ENCODE data around the gene SUPT6H. TPM values are rescaled to one million over a fixed set of nuclear protein-coding genes. Genes with fewer than 3 reads are reported as not detected.
A peak's percentile ranks its signal among the peaks of the same experiment; 100 is the strongest.

Gene SUPT6H
- total and polyA plus RNA-seq, 2 of the 8 experiments (the other 6 are each of a cell fraction or from before 2014, with no cell fraction given), result 32.0 to 59.9 TPM

DNA sequence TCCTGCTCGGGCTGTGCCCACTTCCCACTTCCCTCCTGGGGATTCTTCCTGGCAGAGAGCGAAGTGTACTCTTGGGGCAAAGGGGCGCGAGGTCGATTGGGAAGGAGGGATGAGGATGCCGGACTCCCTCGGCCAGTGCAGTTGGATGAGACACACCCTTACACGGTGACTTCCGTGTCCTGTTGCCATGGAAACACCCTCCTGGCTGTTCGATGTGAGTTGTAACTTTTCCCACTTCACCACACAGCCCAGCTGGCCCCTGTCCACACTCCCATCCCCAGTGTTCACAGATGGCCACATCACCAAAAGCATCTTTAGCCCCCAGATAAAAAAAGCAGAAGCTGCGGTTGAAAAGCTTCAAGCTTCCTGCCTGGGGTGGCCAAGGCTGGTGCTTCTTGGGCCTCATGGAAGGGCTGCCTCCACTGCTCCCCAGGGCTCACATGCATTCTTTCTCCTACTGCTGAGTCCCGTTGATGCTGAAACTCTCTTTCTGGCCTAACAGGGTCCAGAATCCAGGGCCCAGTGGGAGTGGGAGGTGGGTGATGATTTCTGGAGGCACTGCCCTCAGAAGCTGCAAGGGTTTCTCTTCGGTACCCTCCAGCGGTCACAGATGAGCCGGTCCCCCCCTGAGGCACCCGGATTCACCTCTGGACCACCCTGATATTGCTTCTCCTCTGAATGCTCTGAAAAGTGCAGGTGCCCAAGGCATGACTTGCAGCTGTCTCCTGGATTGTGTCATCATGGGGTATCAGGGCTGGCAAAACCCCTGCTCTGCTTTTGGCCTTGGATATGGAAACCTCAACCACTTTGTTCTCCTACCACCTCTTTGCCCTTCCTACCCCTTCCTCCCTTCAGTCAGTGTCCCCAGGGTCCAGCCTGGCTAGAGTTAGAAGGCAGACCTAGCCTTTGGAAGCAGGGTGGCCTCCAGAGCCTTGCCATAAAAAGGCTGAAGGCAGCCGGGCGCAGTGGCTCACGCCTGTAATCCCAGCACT is 79.6 kb downstream of the SUPT6H start:
- no peak overlapping the region for H2BK120ac ChIP-seq (replicated peaks; ENCODE audit: low read depth, low read length)
- no peak overlapping the region for H3K4me3 ChIP-seq (ENCODE audit: extremely low read depth in 1 of 4, insufficient read depth in 2 of 4, low read depth in 3 of 4, low read length in 4 of 4)
- DNase-seq (ENCODE audit: low read depth in 1 of 2, low spot score in 2 of 2) (no peak), FAIRE-seq (no peak)
- no peaks in the 10 kb centered on the region for H3K27me3 ChIP-seq (replicated peaks in 1 of 4; ENCODE audit: control insufficient read depth in 3 of 4, extremely low read depth in 1 of 4, insufficient read depth in 3 of 4, low read length in 3 of 4)
- TF ChIP-seq KDM4A (IDR thresholded peaks at IDR 0.05; ENCODE audit: low read depth, low read length, severe bottlenecking), result no peak
- TF ChIP-seq TEAD4 (IDR thresholded peaks at IDR 0.05; ENCODE audit: low read depth, low read length), result no peak
- TF ChIP-seq SIN3A (conservative IDR thresholded peaks at IDR 0.05 in 1 of 2, IDR thresholded peaks at IDR 0.05 in 1 of 2; ENCODE audit: low read depth in 1 of 2, low read length in 2 of 2), result no peak
- no peak for TF ChIP-seq RFX5 (IDR thresholded peaks at IDR 0.05; ENCODE audit: borderline replicate concordance, low read depth, low read length)
- no peak for TF ChIP-seq CBX5 (IDR thresholded peaks at IDR 0.05; ENCODE audit: low read depth, low read length)
- TF ChIP-seq ZNF274 (IDR thresholded peaks at IDR 0.05; ENCODE audit: borderline replicate concordance, extremely low read depth, low read length), result no peak
- peak overlapping the region; percentile 16 for H4K5ac ChIP-seq (ENCODE audit: insufficient read length, low read depth, low read length)
- WGBS, 2 experiments (ENCODE audit: extremely low coverage in 1 of 2, insufficient coverage in 1 of 2, insufficient read length in 1 of 2, insufficient replicate concordance in 2 of 2, low coverage in 1 of 2, low lambda C conversion rate in 2 of 2, missing lambda C conversion rate in 1 of 2), result 94% methylated on average over 19 of the region's 19 CpGs; no CpG with 5 or more reads in 1 of the 2 experiments
- peaks cover 23% of the 10 kb centered on the region for H3K23me2 ChIP-seq (ENCODE audit: low read depth, low read length)
- H3K56ac ChIP-seq (replicated peaks; ENCODE audit: insufficient read length, low read depth, low read length), result no peak overlapping the region
- POLR2A ChIA-PET (ENCODE audit: partially characterized antibody), result interaction anchor here (0.7 to 15.3 kb wide), 8 partner anchors 13 to 208 kb away, joined by 3 to 813 read pairs (median 4); partner anchors contain the start of genes FLOT2, NEK8, RPL23A and TLCD1
- peak overlapping the region; percentile 83 for H2BK5ac ChIP-seq (ENCODE audit: low read depth, low read length)
- peaks cover 10 to 12% of the 10 kb centered on the region in 2 experiments for H4K20me1 ChIP-seq (replicated peaks in 1 of 2; ENCODE audit: control insufficient read depth in 1 of 2, insufficient read depth in 2 of 2, low read length in 2 of 2)
- H2BK15ac ChIP-seq (ENCODE audit: low read length), result 0 out of 2 replicates have a peak overlapping the region, but pooled peaks have one; percentile 31
- CTCF ChIA-PET (ENCODE audit: partially characterized antibody), result interaction anchor here (0.6 to 5.6 kb wide), 6 partner anchors 8 to 107 kb away, joined by 3 to 70 read pairs (median 5); partner anchors contain the start of genes NEK8 and TLCD1
- H3K79me1 ChIP-seq (ENCODE audit: low read depth, low read length), result peaks cover 11% of the 10 kb centered on the region; the same call in 1 of the 2 replicates
- peaks cover 6 to 13% (median 10%) of the 10 kb centered on the region in 4 experiments; a peak in 5 of 8 replicates for H3K36me3 ChIP-seq (ENCODE audit: control insufficient read depth in 2 of 4, insufficient read depth in 4 of 4, low read length in 3 of 4)
- H3K4me2 ChIP-seq (ENCODE audit: insufficient read depth in 1 of 2, low read depth in 2 of 2, low read length in 2 of 2), result no peak overlapping the region
- peaks cover 19 to 24% of the 10 kb centered on the region in 2 experiments for H3K79me2 ChIP-seq (ENCODE audit: control insufficient read depth in 1 of 2, insufficient read depth in 2 of 2, low read length in 2 of 2)
- peak overlapping the region; percentile 81 for H4K91ac ChIP-seq (replicated peaks; ENCODE audit: insufficient read length, low read length)
- H2BK20ac ChIP-seq (ENCODE audit: low read length), result no peak overlapping the region
- H3K9ac ChIP-seq (replicated peaks in 1 of 4; ENCODE audit: extremely low read depth in 1 of 4, low read depth in 3 of 4, low read length in 3 of 4), result 0 out of 7 replicates have a peak overlapping the region, but pooled peaks of 1 of the 4 experiments have one; percentile 7
- peaks cover 0 to 14% (median 12%) of the 10 kb centered on the region in 4 experiments; a peak in 6 of 7 replicates for H3K4me1 ChIP-seq (replicated peaks in 1 of 4; ENCODE audit: control insufficient read depth in 3 of 4, insufficient read depth in 4 of 4, low read length in 3 of 4)
- H2BK12ac ChIP-seq (ENCODE audit: low read depth, low read length), result 0 out of 2 replicates have a peak overlapping the region, but pooled peaks have one; percentile 75
- peak overlapping the region; percentile 45; the same call in 1 of the 2 replicates for H4K8ac ChIP-seq (ENCODE audit: extremely low read depth, insufficient read depth, low read length)
- no peak overlapping the region for H3K14ac ChIP-seq (ENCODE audit: insufficient read length)
- H3K18ac ChIP-seq (ENCODE audit: extremely low read depth, low read length), result no peak overlapping the region; the same call in none of the 2 replicates
- H2AFZ ChIP-seq (ENCODE audit: low read length), result no peak overlapping the region
- H3K9me3 ChIP-seq (ENCODE audit: insufficient read depth in 2 of 2, low read depth in 1 of 2, low read length in 1 of 2), result no peaks in the 10 kb centered on the region
- H2AK5ac ChIP-seq (ENCODE audit: low read depth, low read length), result 0 out of 2 replicates have a peak overlapping the region, but pooled peaks have one; percentile 86
- H3K4ac ChIP-seq (replicated peaks; ENCODE audit: insufficient read length, low read depth, low read length), result peak overlapping the region; percentile 88
- no peak overlapping the region for H3K23ac ChIP-seq (ENCODE audit: insufficient read length)
- H3K27ac ChIP-seq (ENCODE audit: low read depth, low read length), result peak overlapping the region; percentile 7; the same call in 1 of the 2 replicates

Data from H1 (cell line).